Common myeloid progenitor, CD34-positive (primary cell): ENCODE data around the gene ALK.

ENCODE experiments used
- CTCF ChIA-PET: fragments of 350-600 bp; sonication (Branson Sonifier 250); formaldehyde crosslinking; loops from one replicate; lab custom pipeline; 2021; ENCODE audit warnings: antibody characterized with exemption; lab: Charles Lee
- POLR2A ChIA-PET: fragments of 350-600 bp; sonication (Branson Sonifier 250); formaldehyde crosslinking; loops from one replicate; lab custom pipeline; 2021; ENCODE audit warnings: antibody characterized with exemption; lab: Charles Lee
- DNase-seq, 3 donors: peaks; one replicate each; pipeline versions ENCODE4 v3.0.0 to v3.0.0-alpha.2; 2013
- H3K27ac ChIP-seq, 2 experiments: 1 replicate in 1 of 2; 2 replicates in 1 of 2; pipeline ENCODE4 v1.7.0; 2013; ENCODE audit warnings: inconsistent platforms in 2 of 2, low read length in 2 of 2, mild to moderate bottlenecking in 2 of 2, low read depth in 1 of 2, moderate library complexity in 1 of 2; ENCODE audit not compliant: severe bottlenecking in 2 of 2, insufficient read depth in 1 of 2, poor library complexity in 1 of 2
- H3K27me3 ChIP-seq, 5 experiments: replicated peaks in 2 of 5; 1 replicate in 3 of 5; 2 replicates in 2 of 5; pipeline versions ENCODE4 v1.6.1 to v1.7.0; 2013; ENCODE audit warnings: low read length in 4 of 5, mild to moderate bottlenecking in 2 of 5, moderate library complexity in 2 of 5, inconsistent platforms in 1 of 5; ENCODE audit not compliant: insufficient read depth in 5 of 5, control insufficient read depth in 4 of 5
- H3K36me3 ChIP-seq, 4 experiments: 1 replicate in 2 of 4; 2 replicates in 2 of 4; pipeline versions ENCODE4 v1.6.1 to v1.7.0; 2013; ENCODE audit warnings: low read length in 3 of 4, control low read depth in 1 of 4, mild to moderate bottlenecking in 1 of 4; ENCODE audit not compliant: control insufficient read depth in 4 of 4, insufficient read depth in 4 of 4
- H3K4me1 ChIP-seq, 4 experiments: 1 replicate in 3 of 4; 2 replicates in 1 of 4; pipeline versions ENCODE4 v1.6.1 to v1.7.1; 2013; ENCODE audit warnings: low read length in 3 of 4, mild to moderate bottlenecking in 3 of 4, control low read depth in 1 of 4, inconsistent platforms in 1 of 4, moderate library complexity in 1 of 4; ENCODE audit not compliant: control insufficient read depth in 4 of 4, insufficient read depth in 4 of 4; ENCODE audit errors: control extremely low read depth in 1 of 4
- H3K4me3 ChIP-seq, 7 experiments: 1 replicate in 4 of 7; 2 replicates in 3 of 7; pipeline versions ENCODE4 v1.5.1 to v1.7.0; 2013; ENCODE audit warnings: mild to moderate bottlenecking in 7 of 7, low read length in 6 of 7, moderate library complexity in 6 of 7, inconsistent platforms in 2 of 7, low read depth in 2 of 7, control low read depth in 1 of 7; ENCODE audit not compliant: insufficient read depth in 4 of 7, control insufficient read depth in 1 of 7; ENCODE audit errors: extremely low read depth in 1 of 7
- H3K9me3 ChIP-seq, 5 experiments: 1 replicate in 4 of 5; 2 replicates in 1 of 5; pipeline versions ENCODE4 v1.6.1 to v1.7.1; 2013; ENCODE audit warnings: low read length in 4 of 5, mild to moderate bottlenecking in 2 of 5, inconsistent platforms in 1 of 5, low read depth in 1 of 5, moderate library complexity in 1 of 5; ENCODE audit not compliant: control insufficient read depth in 4 of 5, insufficient read depth in 2 of 5; ENCODE audit errors: control extremely low read depth in 1 of 5
- WGBS: methylation state at CpG from one replicate; pipeline ENCODE4 v1.1.5; 2013; ENCODE audit not compliant: insufficient coverage; 5-methylcytosine and 5-hydroxymethylcytosine counted together

The ALK gene

GRCh38 chr2:29329899-29330298, 591.5 kb downstream of the ALK start:
- Histone ChIP-seq H3K36me3 (no peaks in the 10 kb centered on the region), H3K9me3 (no peaks in the 10 kb centered on the region), H3K27me3 (no peaks in the 10 kb centered on the region), H3K4me3 (no peak overlapping the region), H3K27ac (no peak overlapping the region), H3K4me1 (peaks cover 0 to 4% (median 0%) of the 10 kb centered on the region in 4 experiments)
- CTCF ChIA-PET = interaction anchor here (1.0 kb wide), 1 partner anchor 21 kb away, joined by 3 read pairs; no protein-coding TSS in a partner anchor
- DNase-seq = no peak
- WGBS = 94% methylated on average over 2 of the region's 3 CpGs
- POLR2A ChIA-PET = no interaction called here

DNA sequence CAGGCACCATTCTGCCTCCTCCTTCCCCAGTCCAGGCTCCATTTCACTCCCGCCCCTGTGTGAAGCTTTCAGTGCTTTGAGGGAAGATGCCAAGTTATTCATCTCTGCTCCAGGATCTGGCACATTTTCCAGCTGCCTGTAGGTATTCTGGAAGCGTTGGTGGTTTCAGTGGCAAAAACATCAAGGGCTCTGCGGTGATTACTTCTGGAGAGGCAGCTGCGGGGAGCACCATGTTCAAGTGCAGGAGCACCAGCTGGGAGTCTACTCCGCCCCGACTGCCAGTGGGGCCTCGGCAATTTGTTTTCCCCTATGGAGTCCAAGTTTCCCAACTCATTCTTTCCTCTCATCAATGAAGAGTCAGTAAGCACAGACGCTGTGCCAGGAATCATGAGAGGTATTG, 594.5 kb downstream of the ALK start:
- DNase-seq = no peak
- Histone ChIP-seq H3K4me3 (no peak overlapping the region), H3K27me3 (no peaks in the 10 kb centered on the region), H3K4me1 (peaks cover 0 to 26% (median 16%) of the 10 kb centered on the region in 4 experiments), H3K9me3 (no peaks in the 10 kb centered on the region), H3K27ac (no peak overlapping the region), H3K36me3 (no peaks in the 10 kb centered on the region)
- CTCF ChIA-PET = no interaction called here
- POLR2A ChIA-PET = no interaction called here
- WGBS = 99% methylated on average over 7 of the region's 8 CpGs

- CTCF ChIA-PET = interaction anchor here (1.2 to 1.7 kb wide), 2 partner anchors 9 to 16 kb away, joined by 4 to 6 read pairs; no protein-coding TSS in a partner anchor
- H3K27ac ChIP-seq = no peak overlapping the region
- no peaks in the 10 kb centered on the region for H3K9me3 ChIP-seq
- H3K4me1 ChIP-seq = peaks cover 6 to 40% (median 22%) of the 10 kb centered on the region in 4 experiments
- H3K36me3 ChIP-seq = no peaks in the 10 kb centered on the region
- no peak overlapping the region for H3K4me3 ChIP-seq
- H3K27me3 ChIP-seq = no peaks in the 10 kb centered on the region
- 84% methylated on average over 3 of the region's 3 CpGs for WGBS
- DNase-seq = no peak
- POLR2A ChIA-PET = no interaction called here
Observed at GRCh38 chr2:29325544-29325943, 595.8 kb downstream of the ALK start.

DNA sequence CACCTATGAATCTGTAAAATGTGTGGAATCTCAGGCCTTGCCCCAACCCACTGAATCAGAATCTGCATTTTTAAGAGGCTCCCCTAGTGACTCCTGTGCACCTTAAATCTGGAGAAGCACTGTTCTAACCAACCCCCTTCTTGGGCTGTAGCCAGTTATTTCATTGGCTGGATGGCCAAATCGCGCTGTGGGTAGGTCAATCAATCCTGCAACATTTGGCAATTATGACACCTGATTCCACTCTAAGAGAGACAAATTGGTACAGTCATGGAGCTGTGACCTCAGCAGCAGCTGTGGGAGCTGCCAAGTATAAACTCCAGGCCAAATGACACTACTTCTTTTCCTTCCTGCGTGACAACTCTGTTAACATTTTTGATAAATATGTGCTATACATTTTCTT, 597.4 kb downstream of the ALK start:
- 80% methylated on average over 2 of the region's 3 CpGs for WGBS
- ChIA-PET CTCF (interaction anchor here (2.1 kb wide), 1 partner anchor 14 kb away, joined by 8 read pairs; no protein-coding TSS in a partner anchor), POLR2A (no interaction called here)
- H3K4me1 ChIP-seq = peaks cover 9 to 48% (median 25%) of the 10 kb centered on the region in 4 experiments
- H3K9me3 ChIP-seq = no peaks in the 10 kb centered on the region
- peak in 2 of 3 donors; percentile 25 to 48 for DNase-seq
- H3K4me3 ChIP-seq = no peak overlapping the region
- no peaks in the 10 kb centered on the region for H3K27me3 ChIP-seq
- no peaks in the 10 kb centered on the region for H3K36me3 ChIP-seq
- H3K27ac ChIP-seq = no peak overlapping the region

DNA sequence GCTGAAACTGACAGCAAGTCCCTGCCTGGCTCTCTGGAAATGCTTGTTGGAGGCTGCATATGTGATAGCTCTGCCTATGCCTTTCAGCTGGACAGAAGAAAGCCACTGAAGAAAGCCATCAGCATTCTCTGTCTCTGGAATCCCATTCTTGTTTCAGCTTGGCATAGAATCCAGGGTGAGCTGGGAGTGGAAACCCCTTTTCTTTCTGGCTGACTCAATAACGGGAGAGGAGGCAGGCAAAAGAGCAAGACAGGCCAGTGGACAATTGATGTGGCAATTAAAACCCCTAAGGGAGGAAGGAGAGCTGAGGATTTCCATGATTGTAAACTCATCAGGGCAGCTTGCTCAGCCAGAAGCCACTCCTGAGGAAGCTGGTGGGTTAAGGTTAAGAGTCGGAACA, 598.1 kb downstream of the ALK start:
- Histone ChIP-seq H3K27me3 (no peaks in the 10 kb centered on the region), H3K4me1 (peaks cover 9 to 51% (median 30%) of the 10 kb centered on the region in 4 experiments), H3K4me3 (no peak overlapping the region), H3K36me3 (no peaks in the 10 kb centered on the region), H3K27ac (no peak overlapping the region), H3K9me3 (no peaks in the 10 kb centered on the region)
- ChIA-PET POLR2A (no interaction called here), CTCF (interaction anchor here (0.7 to 2.1 kb wide), 2 partner anchors 13 to 705 kb away, joined by 3 to 8 read pairs; no protein-coding TSS in a partner anchor)
- no peak for DNase-seq
- WGBS = 100% methylated on average over 1 of the region's 2 CpGs

- Histone ChIP-seq H3K4me1 (peaks cover 13 to 64% (median 42%) of the 10 kb centered on the region in 4 experiments), H3K27me3 (no peaks in the 10 kb centered on the region), H3K9me3 (no peaks in the 10 kb centered on the region), H3K36me3 (no peaks in the 10 kb centered on the region), H3K27ac (peak overlapping the region in 1 of 2 experiments; percentile 12), H3K4me3 (peak overlapping the region in 3 of 7 experiments; percentile 13 to 25 (median 24))
- WGBS = 0% methylated on average over 2 of the region's 2 CpGs
- CTCF ChIA-PET = interaction anchor here (1.0 to 2.0 kb wide), 2 partner anchors 13 to 14 kb away, joined by 3 to 5 read pairs; no protein-coding TSS in a partner anchor
- POLR2A ChIA-PET = no interaction called here
- DNase-seq = peak in 2 of 3 donors; percentile 81 to 87
Observed at GRCh38 chr2:29322011-29322410, 599.4 kb downstream of the ALK start.

GRCh38 chr2:29317801-29318485, 603.4 kb downstream of the ALK start:
- Histone ChIP-seq H3K4me3 (no peak overlapping the region), H3K4me1 (peaks cover 21 to 89% (median 65%) of the 10 kb centered on the region in 4 experiments), H3K27me3 (no peaks in the 10 kb centered on the region), H3K9me3 (no peaks in the 10 kb centered on the region), H3K27ac (no peak overlapping the region), H3K36me3 (no peaks in the 10 kb centered on the region)
- no peak for DNase-seq
- CTCF ChIA-PET = interaction anchor here (0.6 to 1.7 kb wide), 2 partner anchors 9 to 14 kb away, joined by 3 to 5 read pairs; no protein-coding TSS in a partner anchor
- POLR2A ChIA-PET = no interaction called here
- WGBS = 47% methylated on average over 7 of the region's 8 CpGs
